Measurements from ENCODE around the gene KIR3DL3.
"Not testable (repeated sequence)": the region's sequence is repeated elsewhere in the genome, so short reads cannot be mapped to it uniquely, and the experiment has no call there.

KIR3DL3 gene

GRCh38 chr19:54724142-54724541 lies at the start of gene KIR3DL3:
Gene KIR3DL3, plus strand, starts transcription at chr19:54724442. Its CDS starts 55 bp downstream, at chr19:54724497.
- no peak for DNase-seq (ENCODE audit: low read depth)

GRCh38 chr19:54676210-54676834 lies 47.9 kb upstream of the KIR3DL3 start:
- peak; percentile 25 for DNase-seq (ENCODE audit: low read depth)

- no peak for DNase-seq (ENCODE audit: low read depth)
Observed at GRCh38 chr19:54677217-54677616, 47.0 kb upstream of the KIR3DL3 start.

- not testable (repeated sequence) for DNase-seq (ENCODE audit: low read depth)
Observed at GRCh38 chr19:54681596-54681995, 42.6 kb upstream of the KIR3DL3 start.

- no peak for DNase-seq (ENCODE audit: low read depth)
Observed at GRCh38 chr19:54682306-54682856, 41.9 kb upstream of the KIR3DL3 start.

- DNase-seq (ENCODE audit: low read depth), result peak; percentile 33
Observed at GRCh38 chr19:54684527-54684926, 39.7 kb upstream of the KIR3DL3 start.

- DNase-seq (ENCODE audit: low read depth), result no peak
Observed at GRCh38 chr19:54691582-54692297, 32.5 kb upstream of the KIR3DL3 start.

- DNase-seq (ENCODE audit: low read depth), result no peak
Observed at GRCh38 chr19:54692298-54692615, 32.0 kb upstream of the KIR3DL3 start.

GRCh38 chr19:54694648-54695047 lies 29.6 kb upstream of the KIR3DL3 start:
- no peak for DNase-seq (ENCODE audit: low read depth)

GRCh38 chr19:54696117-54696548 lies 28.1 kb upstream of the KIR3DL3 start:
- DNase-seq (ENCODE audit: low read depth), result no peak

GRCh38 chr19:54696766-54697165 lies 27.5 kb upstream of the KIR3DL3 start:
- no peak for DNase-seq (ENCODE audit: low read depth)

GRCh38 chr19:54697716-54698115 lies 26.5 kb upstream of the KIR3DL3 start:
- DNase-seq (ENCODE audit: low read depth), result not testable (repeated sequence)

- DNase-seq (ENCODE audit: low read depth), result no peak
Observed at GRCh38 chr19:54704928-54705327, 19.3 kb upstream of the KIR3DL3 start.

GRCh38 chr19:54707962-54708361 lies 16.3 kb upstream of the KIR3DL3 start:
- DNase-seq (ENCODE audit: low read depth), result no peak

- no peak for DNase-seq (ENCODE audit: low read depth)
Observed at GRCh38 chr19:54708781-54709180, 15.5 kb upstream of the KIR3DL3 start.

- no peak for DNase-seq (ENCODE audit: low read depth)
Observed at GRCh38 chr19:54709212-54709948, 14.9 kb upstream of the KIR3DL3 start.

GRCh38 chr19:54709956-54710355 lies 14.3 kb upstream of the KIR3DL3 start:
- not testable (repeated sequence) for DNase-seq (ENCODE audit: low read depth)

GRCh38 chr19:54724644-54725043 lies 402 bp downstream of the KIR3DL3 start:
- DNase-seq (ENCODE audit: low read depth), result no peak

GRCh38 chr19:54725321-54725720 lies 1.1 kb downstream of the KIR3DL3 start:
- no peak for DNase-seq (ENCODE audit: low read depth)

- DNase-seq (ENCODE audit: low read depth), result no peak
Observed at GRCh38 chr19:54727562-54727961, 3.3 kb downstream of the KIR3DL3 start.

- no peak for DNase-seq (ENCODE audit: low read depth)
Observed at GRCh38 chr19:54728167-54728566, 3.9 kb downstream of the KIR3DL3 start.

GRCh38 chr19:54729416-54730188 lies 5.4 kb downstream of the KIR3DL3 start:
- DNase-seq (ENCODE audit: low read depth), result no peak

Measured in iris pigment epithelial cell (primary cell).